ENCODE measurements around the gene OR7A10.

DNA sequence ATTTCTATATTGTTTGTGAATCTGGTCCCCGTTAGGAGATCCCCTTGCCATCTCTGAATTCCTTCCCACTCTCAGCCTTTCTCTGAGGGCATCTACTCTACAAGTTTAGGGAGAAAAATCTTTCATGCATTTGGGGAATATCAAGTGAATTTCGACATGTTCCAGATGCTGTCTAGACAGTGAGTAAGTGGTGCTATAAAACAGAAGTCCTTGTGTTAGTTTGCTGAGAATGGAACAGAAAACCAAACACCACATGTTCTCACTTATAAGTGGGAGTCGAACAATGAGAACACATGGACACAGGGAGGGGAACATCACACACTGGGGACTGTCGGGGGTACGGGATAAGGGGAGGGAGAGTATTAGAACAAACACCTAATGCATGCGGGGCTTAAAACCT is 5.1 kb downstream of the OR7A10 start:
- TF ChIP-seq, protein P1, sequence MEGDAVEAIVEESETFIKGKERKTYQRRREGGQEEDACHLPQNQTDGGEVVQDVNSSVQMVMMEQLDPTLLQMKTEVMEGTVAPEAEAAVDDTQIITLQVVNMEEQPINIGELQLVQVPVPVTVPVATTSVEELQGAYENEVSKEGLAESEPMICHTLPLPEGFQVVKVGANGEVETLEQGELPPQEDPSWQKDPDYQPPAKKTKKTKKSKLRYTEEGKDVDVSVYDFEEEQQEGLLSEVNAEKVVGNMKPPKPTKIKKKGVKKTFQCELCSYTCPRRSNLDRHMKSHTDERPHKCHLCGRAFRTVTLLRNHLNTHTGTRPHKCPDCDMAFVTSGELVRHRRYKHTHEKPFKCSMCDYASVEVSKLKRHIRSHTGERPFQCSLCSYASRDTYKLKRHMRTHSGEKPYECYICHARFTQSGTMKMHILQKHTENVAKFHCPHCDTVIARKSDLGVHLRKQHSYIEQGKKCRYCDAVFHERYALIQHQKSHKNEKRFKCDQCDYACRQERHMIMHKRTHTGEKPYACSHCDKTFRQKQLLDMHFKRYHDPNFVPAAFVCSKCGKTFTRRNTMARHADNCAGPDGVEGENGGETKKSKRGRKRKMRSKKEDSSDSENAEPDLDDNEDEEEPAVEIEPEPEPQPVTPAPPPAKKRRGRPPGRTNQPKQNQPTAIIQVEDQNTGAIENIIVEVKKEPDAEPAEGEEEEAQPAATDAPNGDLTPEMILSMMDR (IDR thresholded peaks at IDR 0.05): no peak
- no peak for TF ChIP-seq POLR2AphosphoS5 (IDR thresholded peaks at IDR 0.05)
- no peak for TF ChIP-seq POLR2A (IDR thresholded peaks at IDR 0.05)

Data from stomach (tissue), 4 donors.